GM19324 (cell line): ENCODE measurements around the gene GPR146.
"Not testable (repeated sequence)": the region's sequence is repeated elsewhere in the genome, so short reads cannot be mapped to it uniquely, and the experiment has no call there.

Experiments
- ATAC-seq: cut with Tn5 transposase; IDR thresholded peaks from one replicate; pipeline ENCODE4 v1.9.1; 2021; ENCODE audit warnings: mild to moderate bottlenecking, moderate library complexity; ENCODE audit not compliant: unreplicated experiment, low FRiP score

Gene GPR146

GRCh38 chr7:1073142-1073977 lies 29.0 kb downstream of the GPR146 start:
- ATAC-seq: no peak

- ATAC-seq: not testable (repeated sequence)
Measured at GRCh38 chr7:1074018-1074417, 29.7 kb downstream of the GPR146 start.

DNA sequence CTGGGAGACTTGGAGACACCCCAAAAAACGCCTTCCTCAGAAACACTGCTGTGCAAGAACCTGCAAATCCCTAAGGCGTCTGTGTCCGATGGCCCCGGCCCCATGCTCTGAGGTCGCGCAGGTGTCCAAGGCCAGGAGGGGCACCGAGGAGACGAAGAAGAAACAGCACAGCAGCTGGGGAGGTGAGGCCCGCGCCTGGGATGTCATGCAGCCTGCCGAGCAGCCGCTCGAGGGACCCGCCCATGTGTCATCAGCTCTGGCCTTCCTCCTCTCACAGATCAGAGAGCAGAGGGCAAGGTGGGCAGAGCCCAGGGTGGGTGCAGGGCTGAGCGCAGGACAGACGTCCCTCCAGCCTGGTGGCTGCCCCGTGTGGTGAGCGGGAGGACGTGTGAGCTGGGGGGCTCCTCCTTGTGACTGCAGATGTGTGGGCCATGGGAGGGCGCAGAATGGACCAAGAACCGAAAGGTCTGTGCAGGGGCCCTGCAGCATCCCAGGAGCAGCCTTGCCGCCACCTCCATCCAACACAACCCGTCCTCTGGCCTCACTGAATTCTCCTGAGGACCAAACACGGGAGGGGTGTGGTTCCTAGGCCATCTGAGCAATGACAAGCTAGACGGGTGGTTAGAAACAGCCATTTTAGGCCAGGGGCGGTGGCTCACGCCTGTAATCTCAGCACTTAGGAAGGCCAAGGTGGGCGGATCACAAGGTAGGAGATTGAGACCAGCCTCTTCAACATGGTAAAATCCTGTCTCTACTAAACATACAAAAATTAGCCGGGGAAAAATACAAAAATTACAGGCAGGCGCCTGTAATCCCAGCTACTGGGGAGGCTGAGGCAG lies 30.5 kb downstream of the GPR146 start:
- no peak for ATAC-seq

DNA sequence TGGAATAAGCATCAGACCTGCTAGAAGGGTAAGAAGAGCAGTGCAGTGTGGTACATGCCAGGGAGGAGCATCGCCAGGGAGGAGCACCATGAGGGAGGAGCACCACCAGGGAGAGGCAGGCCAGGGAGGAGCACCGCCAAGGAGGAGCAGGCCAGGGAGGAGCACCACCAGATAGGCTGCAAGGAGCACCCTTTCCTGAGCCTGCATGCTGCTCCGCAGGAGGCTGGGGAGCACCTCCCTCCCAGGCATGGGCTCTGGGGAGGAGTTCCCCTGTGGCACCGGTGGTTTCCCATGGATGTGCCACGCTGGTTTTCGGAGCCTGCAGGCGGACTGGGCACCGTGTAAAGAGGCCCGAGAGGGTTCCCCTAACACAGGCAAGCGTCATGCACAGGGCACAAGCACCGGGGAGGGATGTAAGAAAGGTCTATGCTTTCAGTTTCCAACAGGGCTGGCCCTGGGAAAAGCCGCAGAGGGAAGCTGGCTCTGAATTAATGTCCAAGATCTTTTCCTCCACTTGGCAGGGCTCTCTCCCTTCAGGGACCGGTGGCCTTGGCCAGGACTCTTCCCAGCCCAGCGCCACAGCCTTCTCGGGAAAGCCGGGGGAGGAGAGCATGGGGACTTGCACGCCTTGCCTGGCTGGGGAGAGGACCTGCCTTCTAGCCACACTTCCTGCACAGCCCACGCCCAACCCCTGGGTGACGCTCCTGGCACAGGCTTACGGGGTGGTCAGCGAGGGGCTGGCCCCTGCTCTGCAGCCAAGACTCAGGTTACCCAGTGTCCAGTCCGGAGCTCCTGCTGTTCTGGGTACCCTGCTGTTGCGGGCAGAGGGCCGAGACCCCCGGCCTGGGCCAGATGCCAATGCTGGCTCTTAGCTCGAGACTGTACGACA lies 32.1 kb downstream of the GPR146 start:
- no peak for ATAC-seq

DNA sequence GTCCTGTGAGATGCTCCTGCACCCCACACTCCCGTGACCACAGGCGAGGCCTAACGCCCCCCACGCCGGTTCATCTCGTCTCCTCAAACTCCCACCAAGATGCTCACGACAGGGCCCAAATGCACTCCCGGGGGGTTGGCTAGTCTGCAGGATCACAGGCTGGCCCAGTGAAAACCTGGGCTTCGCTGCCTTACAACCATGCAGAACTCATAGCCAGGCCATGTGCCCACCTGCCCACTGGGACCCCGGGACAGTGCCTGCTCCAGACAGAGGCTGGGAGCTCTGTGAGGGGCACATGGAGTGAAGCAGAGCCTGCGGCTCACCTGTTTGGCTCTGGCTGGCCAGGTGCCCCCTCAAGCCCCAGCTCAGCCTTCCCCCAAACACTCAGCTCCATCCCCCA lies 34.2 kb downstream of the GPR146 start:
- ATAC-seq: no peak

DNA sequence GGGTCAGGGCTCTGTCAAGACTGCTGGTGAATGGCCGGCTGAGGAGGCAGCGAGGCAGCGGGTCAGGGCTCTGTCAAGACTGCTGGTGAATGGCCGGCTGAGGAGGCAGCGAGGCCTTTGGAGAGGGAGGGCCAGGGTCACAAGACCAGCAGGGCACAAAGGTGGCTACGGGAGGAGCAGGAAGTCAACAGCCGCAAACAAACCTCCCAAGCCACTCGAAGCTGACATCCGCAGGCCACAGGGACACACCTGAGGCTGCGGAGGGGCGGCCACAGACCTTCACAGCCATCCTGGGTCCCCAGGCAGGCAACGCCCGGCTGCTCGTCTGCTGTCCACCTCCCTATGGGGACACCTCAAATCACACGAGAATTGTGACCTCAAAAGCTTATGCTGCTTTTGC lies 34.6 kb downstream of the GPR146 start:
- ATAC-seq: no peak

DNA sequence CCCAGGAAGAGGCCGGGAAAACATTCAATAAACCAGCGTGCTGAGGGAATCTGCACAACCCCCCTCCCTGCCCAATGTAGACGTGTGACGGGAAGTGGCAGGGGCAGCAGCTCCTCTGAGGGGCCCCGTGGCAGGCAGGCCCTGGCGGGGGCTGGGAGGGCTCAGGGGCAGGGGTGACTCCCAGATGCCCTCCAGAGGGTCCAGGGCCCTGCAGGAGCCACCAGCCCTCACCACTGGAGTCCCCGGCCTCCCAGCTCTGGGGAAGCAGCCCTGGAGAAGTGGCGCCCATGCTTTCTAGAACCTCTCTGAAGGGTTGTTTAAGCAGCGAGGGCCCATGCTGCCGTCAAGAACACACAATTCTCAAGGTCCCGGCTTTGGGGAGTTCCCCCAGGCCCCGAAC lies 35.2 kb downstream of the GPR146 start:
- no peak for ATAC-seq

GRCh38 chr7:1080252-1080920 lies 36.0 kb downstream of the GPR146 start:
- no peak for ATAC-seq

DNA sequence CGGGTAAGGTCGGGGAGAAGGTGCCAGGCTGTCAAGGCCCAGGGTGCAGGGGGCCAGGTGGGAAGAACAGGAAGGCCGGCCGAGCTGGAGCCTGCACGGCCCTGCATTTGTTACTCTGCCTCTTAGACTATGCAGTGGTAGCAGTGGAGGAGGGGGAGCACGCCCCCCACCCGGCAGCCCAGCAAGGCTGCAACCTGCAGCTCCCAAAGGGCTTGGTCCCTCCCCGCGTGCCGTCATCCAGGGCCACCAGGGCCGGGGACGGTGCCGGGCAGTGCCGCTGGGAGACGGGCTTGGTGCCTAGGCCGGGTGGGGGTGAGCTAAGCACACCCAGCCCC lies 36.5 kb downstream of the GPR146 start:
- ATAC-seq: no peak

DNA sequence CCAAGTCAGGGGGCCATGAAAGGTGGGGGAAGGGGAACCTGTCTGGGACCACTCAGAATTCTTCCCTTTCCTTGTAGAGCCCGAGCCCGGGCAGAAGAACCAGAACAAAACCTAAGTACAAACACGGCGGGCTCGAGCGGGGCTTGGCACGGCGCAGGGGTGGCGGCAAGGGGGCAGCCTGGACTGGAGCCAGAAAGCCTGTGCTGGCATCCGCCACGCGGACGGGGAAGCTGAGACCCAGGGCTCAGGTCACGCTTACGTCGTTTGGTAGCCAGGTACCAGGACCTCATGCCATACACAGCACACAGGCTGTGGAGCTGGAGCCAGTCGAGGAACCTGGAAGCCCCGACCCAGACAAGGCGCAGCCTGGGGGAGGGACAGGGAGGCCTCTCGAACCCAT lies 37.0 kb downstream of the GPR146 start:
- ATAC-seq: no peak

GRCh38 chr7:1081931-1082401 lies 37.6 kb downstream of the GPR146 start:
- ATAC-seq: no peak

- no peak for ATAC-seq
Measured at GRCh38 chr7:1083729-1084657, 39.6 kb downstream of the GPR146 start.

GRCh38 chr7:1085266-1085665 lies 40.9 kb downstream of the GPR146 start:
- ATAC-seq: no peak

DNA sequence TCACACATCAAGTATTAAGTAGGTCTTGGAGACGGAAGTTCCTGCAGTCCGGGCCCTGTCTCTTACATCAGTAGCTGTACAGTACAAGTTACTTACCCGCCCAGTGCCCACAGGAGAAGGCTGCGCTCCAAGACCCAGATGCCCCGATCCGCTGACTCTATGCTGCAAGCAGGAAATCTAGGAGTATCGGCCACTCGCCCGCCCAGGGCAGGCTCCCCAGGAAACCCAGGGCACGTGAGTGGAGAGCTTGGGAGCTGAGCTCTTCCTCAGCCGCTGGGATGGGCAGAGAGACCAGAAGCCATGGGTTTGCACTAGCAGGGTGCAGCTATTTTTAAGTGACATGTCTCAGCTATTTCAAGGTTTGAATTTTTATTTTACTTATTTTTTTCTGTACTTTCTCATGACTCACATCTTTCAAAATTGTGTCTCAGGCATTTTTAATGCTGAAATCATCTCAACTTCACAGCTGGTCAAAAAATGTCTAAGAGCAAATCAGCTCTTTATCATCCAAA lies 41.6 kb downstream of the GPR146 start:
- ATAC-seq: no peak

GRCh38 chr7:1086588-1087464 lies 42.5 kb downstream of the GPR146 start:
- ATAC-seq: peak; percentile 74

DNA sequence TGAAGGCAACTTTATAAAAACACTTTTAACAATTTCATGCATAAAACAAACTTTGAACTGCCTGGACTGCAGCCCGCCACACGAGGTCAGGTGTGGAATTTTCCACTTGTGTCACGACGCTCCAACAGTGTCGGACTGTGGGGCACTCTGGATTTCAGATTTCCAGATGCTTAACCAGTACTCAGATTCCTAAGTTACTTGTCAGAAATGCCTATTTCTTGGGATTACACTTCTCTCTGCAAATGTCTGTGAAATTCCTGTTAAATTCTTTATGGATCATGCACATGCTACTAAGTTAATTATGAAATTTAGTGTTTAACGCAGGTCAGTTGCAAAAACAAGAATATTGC lies 43.1 kb downstream of the GPR146 start:
- no peak for ATAC-seq

DNA sequence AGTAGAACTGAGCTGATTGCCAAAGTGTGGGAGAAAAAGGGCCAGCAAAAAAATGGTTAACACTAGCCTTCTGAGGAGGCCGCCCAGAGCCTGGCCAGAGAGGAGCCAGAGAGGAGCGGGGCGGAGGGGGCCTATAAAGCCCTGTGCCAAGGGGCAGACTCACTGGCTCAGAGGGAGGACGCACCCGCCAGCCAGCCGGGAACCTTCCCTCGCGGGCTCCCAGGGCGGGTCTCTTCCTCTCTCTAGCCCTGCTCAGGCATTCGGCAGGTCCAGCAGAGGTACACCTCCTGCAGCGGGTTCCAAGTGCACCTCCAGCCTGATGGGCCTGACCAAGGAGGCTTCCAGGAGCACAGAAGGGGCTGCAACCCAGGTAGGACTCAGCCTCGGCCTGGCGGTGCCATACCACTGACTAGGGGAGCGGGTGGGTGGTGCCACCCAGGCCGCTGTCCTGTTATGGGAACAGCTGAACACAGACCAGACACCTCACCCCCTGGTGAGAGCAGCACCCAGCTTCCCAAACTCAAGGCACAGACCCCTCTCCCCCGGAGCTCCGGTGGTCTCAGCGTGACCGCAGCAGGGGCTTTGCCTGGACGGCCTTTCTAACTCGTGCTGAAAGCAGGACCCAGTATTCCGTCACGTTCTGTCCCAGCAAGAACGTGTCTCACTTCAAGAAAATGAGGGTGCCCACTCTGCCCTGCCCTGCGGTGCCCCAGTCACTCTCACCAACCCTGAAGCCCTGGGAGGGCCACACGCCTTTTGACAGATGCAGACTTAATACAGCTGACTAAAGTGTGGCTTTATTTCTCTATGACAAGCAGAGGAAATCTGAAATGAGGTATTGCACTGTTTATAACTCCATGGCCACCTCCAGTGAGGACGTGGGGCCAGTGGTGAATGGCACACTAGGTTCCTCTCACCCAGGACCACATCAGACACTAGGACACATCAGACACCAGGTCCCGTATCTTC lies 43.9 kb downstream of the GPR146 start, which contains the start of gene GPER1:
Gene GPER1 (plus strand): TSS at position 162 of the 969 bp plus-strand sequence. CDS start 3,616 bp downstream, outside the sequence.
- ATAC-seq: no peak
